HK-2 (cell line): ENCODE results near the gene SYNGAP1.
"Not testable (repeated sequence)": the region's sequence is repeated elsewhere in the genome, so short reads cannot be mapped to it uniquely, and the experiment has no call there.

Experiments used
- DNase-seq: peaks from one replicate; pipeline ENCODE4 v3.0.0-alpha.2; 2018; ENCODE audit not compliant: unreplicated experiment

The SYNGAP1 gene

GRCh38 chr6:33469661-33470060, 49.8 kb downstream of the SYNGAP1 start:
- DNase-seq, result no peak

GRCh38 chr6:33477864-33478263, 58.0 kb downstream of the SYNGAP1 start:
- DNase-seq, result no peak

GRCh38 chr6:33481192-33481591, 61.3 kb downstream of the SYNGAP1 start:
- DNase-seq, result no peak

- not testable (repeated sequence) for DNase-seq
These were observed 62.8 kb downstream of the SYNGAP1 start for GRCh38 chr6:33482620-33483019.

- no peak for DNase-seq
These were observed 63.8 kb downstream of the SYNGAP1 start for GRCh38 chr6:33483678-33484077.

GRCh38 chr6:33484673-33485262, 64.9 kb downstream of the SYNGAP1 start:
- not testable (repeated sequence) for DNase-seq

- DNase-seq, result not testable (repeated sequence)
These were observed 65.8 kb downstream of the SYNGAP1 start for GRCh38 chr6:33485680-33486079.

GRCh38 chr6:33488339-33488738, 68.5 kb downstream of the SYNGAP1 start:
- DNase-seq, result no peak

GRCh38 chr6:33490198-33490597, 70.3 kb downstream of the SYNGAP1 start:
- DNase-seq, result no peak

- no peak for DNase-seq
These were observed 70.8 kb downstream of the SYNGAP1 start for GRCh38 chr6:33490621-33491020.

- no peak for DNase-seq
These were observed 72.2 kb downstream of the SYNGAP1 start for GRCh38 chr6:33492093-33492492.

GRCh38 chr6:33497157-33497556, 77.3 kb downstream of the SYNGAP1 start:
- no peak for DNase-seq

GRCh38 chr6:33502486-33502885, 82.6 kb downstream of the SYNGAP1 start:
- DNase-seq, result no peak

GRCh38 chr6:33504486-33504885, 84.6 kb downstream of the SYNGAP1 start:
- no peak for DNase-seq
